Glomerular endothelial cell (primary cell): ENCODE measurements around the gene AP4M1. TPM values are rescaled to one million over a fixed set of nuclear protein-coding genes. Genes with fewer than 3 reads are reported as not detected.

ENCODE experiments used
- DNase-seq: peaks from one replicate; pipeline ENCODE4 v3.0.0-alpha.2; 2011; ENCODE audit warnings: low read depth, low spot score; ENCODE audit errors: extremely low read depth
- total RNA-seq: library from RNA; depleted of rRNA; stranded (reverse); fragments of >200 nt; gene quantifications from 2 replicates; pipeline ENCODE4 v1.2.3, GENCODE V29; 2015

The AP4M1 gene
- total RNA-seq: 23.2 and 26.1 TPM in 2 replicates

- peak; percentile 70 for DNase-seq
These were observed at the start of gene AP4M1, which contains the start of gene MCM7 for GRCh38 chr7:100101016-100101862. AP4M1 (plus strand) TSS chr7:100101643; CDS start chr7:100101715, 72 bp downstream. MCM7 (minus strand) TSS chr7:100101397; CDS start chr7:100101294, 103 bp downstream.

- peak; percentile 54 for DNase-seq
These were observed 48.2 kb upstream of the AP4M1 start for GRCh38 chr7:100053215-100053614.

- no peak for DNase-seq
These were observed 44.4 kb upstream of the AP4M1 start for GRCh38 chr7:100057006-100057405.

- no peak for DNase-seq
These were observed 42.1 kb upstream of the AP4M1 start for GRCh38 chr7:100059251-100059739.

GRCh38 chr7:100061518-100062193, 39.8 kb upstream of the AP4M1 start:
- no peak for DNase-seq

DNA sequence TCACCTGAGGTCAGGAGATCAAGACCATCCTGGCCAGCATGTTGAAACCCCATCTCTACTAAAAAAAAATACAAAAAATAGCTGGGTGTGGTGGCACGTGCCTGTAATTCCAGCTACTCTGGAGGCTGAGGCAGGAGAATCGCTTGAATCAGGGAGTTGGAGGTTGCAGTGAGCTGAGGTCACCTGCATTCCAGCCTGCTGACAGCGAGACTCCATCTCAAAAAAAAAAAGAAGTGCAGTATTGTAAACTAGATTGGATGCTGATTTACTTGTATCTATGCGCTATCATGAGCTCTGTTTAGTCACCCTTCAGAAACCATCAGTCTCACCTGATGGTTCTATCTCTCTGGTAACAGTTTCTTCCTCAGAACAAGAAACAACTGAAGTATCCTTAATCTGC, 38.1 kb upstream of the AP4M1 start:
- DNase-seq: no peak

- DNase-seq: no peak
These were observed 37.3 kb upstream of the AP4M1 start for GRCh38 chr7:100064162-100064561.

DNA sequence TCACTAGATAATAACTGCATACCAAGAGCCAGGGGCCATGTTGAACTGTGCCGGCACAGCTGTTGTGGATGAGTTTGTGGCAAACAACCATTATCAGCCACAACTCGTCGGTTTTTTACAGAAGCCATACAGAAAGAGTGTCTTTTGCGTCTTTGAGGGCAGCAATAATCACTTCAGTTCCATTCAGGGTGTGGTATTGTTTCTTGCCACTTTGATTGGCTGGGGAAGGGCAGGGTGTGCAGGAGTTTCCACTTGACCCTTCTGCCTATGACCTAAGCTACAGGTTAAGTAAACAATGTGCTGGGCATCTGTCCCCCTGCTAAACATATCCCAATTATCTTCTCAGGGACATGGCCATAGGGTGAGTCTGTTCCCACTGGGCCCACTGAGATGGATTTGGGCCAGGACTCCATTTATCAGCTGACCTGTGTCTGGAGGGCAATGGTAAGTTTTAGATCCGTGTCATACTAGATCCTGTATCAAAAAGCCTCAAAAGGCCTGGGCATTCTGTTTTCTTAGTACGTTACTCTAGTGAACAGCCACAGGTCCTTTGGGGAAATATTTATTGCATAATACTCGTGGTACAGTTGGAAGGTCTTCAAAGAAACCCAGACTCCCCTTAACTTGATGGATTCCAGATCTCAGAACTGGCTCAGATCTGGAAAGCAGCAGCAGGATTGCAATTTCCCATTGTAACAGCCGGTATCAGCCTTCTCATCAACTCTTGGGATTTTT, 35.8 kb upstream of the AP4M1 start:
- no peak for DNase-seq

DNA sequence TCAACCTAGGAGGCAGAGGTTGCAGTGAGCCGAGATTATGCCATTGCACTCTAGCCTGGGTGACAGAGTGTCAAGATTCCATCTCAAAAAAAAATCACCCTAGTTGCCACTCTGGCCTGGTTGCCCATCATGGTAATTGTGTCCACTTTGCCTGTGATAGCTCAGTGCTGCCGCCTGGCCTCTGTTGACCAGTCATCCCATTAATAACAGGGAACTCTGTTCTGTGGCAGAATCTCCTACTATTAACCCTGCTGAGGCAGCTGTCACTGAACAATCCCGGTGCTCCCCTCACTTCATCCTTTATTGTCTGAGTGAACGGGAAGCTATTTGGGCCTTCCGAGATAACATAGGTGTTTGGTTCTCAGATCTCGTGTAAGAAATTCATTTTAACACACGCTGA, 34.5 kb upstream of the AP4M1 start:
- DNase-seq: no peak

GRCh38 chr7:100069991-100070390, 31.5 kb upstream of the AP4M1 start:
- no peak for DNase-seq

GRCh38 chr7:100071018-100071723, 30.3 kb upstream of the AP4M1 start:
- DNase-seq: no peak

DNA sequence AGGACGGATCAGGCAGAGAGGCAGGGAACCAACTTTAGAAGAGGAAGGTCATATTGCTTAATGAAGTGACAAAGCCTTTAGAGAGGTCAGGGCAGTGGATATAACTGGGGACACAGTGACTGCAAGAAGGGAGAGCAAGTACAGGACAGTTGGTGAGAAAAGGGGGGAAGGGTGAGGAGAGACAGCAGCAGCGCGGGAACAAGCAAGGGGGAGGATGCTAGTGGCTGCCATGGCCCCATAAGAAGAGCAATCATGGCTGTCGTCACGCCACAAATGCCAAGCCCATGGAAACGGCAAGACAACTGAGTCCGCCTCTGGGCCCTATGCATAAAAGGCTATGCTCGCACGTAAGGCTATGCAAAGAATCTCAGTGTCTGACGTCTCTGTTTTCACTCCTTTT, 29.0 kb upstream of the AP4M1 start:
- DNase-seq: no peak

DNA sequence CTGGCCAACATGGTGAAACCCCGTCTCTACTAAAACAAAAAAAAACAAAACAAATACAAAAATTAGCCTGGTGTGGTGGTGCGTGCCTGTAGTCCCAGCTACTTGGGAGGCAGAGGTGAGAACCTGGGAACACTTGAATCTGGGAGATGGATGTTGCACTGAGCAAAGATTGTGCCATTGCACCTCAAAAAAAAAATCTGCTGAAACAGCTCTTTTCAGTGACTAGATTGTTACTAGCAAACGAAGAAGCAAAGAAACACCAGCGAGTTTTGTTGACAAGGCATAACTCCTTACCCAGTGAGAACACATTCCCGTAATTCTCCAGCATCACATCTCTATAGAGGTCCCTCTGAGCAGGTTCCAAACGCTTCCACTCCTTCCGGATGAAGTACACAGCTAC, 26.6 kb upstream of the AP4M1 start:
- no peak for DNase-seq

DNA sequence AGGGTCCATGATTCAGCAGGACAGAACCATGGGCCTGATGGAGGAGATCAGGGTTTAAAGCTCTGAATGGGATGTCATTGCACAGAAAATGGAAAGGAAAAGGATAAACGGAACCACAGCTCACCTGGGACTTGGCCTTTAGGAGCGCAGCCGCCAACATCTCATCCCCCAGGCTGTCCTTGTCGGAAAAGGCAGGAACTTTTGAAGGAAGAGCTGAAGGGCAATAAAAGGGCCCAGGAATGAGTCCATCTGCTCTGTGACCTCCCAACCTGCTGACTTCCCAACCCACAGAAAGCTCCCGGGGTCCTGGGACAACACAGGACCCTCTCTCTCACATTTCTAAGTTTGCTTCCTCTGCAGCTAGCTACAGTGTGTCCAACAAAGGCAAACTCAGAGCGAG, 26.0 kb upstream of the AP4M1 start:
- DNase-seq: no peak

GRCh38 chr7:100077205-100077604, 24.2 kb upstream of the AP4M1 start:
- DNase-seq: no peak

DNA sequence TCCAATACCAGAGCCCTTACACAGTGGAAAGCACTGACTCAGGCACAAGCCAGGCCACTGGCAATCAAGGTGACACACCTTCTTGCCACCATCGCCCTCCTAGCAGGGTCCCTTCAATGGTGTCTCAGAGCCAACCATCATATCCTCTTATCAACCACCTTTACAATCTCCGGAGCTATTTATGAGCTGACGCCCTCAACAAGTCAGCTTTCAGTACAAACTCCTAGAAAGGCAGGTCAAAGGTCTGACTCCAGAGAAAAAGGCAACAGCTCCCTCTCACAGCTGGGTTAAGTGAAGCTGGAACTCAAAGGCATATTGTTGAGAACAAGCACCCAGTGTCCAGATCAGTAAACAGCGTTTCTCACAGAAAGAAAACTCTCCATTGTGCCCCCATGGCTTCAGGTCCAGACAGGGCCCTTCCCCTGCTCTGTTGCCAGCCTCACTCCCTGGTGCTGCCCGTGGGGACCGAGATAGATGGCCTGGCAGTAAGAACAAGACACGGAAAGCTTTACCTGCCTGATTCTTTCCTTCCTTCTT, 22.4 kb upstream of the AP4M1 start:
- DNase-seq: no peak

DNA sequence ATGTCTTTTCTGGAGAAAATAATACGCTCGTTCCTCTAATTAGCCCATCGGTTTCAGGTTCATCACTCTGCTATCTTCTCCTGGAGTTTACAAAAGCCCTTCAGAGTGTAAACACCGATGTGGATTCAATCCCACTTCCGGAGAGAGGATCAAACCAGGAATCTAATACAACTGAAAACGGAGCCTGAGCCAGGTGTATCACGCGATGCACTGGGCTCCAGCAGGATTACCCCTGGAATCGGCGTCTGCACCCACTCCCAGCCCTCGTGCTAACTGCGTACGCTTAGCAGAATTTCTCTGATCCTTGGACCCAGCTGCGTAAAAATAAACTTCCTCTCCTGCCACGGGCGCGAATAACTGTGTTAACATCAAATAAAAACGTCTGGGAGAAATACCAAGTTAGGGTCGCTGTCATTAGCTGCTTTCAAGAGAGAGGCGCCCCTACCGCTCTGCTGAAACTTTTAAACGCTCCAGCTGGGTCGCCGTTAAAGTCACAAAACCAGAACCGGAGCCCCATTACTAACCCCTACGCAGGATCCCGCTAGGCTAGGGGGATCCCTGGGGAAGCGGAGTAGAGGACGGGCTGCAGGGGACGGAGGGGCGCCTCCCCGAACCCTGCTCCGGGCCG, 20.4 kb upstream of the AP4M1 start:
- no peak for DNase-seq

GRCh38 chr7:100081535-100082102, 19.8 kb upstream of the AP4M1 start, which contains the start of gene ZNF3:
ZNF3 (minus strand) TSS chr7:100081723; CDS start chr7:100077357, 4,366 bp downstream.
- peak; percentile 90 for DNase-seq

- no peak for DNase-seq
These were observed 18.5 kb upstream of the AP4M1 start for GRCh38 chr7:100082978-100083377.
